Breast epithelium (tissue), 4 donors: ENCODE results near the gene SAP130. TPM values are rescaled to one million over a fixed set of nuclear protein-coding genes. Genes with fewer than 3 reads are reported as not detected.

Experiments
- DNase-seq, 2 donors: peaks; one replicate each; pipeline ENCODE4 v3.0.0-alpha.2; 2019; ENCODE audit warnings: low spot score in 2 of 2
- H3K27ac ChIP-seq, 2 donors: fragments of 200-600 bp; sonication (generic) in 1 of 2; one replicate each; pipeline ENCODE4 v1.5.1; 2016 to 2019; ENCODE audit warnings: mild to moderate bottlenecking in 1 of 2
- H3K27me3 ChIP-seq, 2 donors: fragments of 200-600 bp; sonication (generic) in 1 of 2; one replicate each; pipeline versions ENCODE4 v1.5.1 to v1.6.0; 2017 to 2019; ENCODE audit warnings: control low read depth in 1 of 2, mild to moderate bottlenecking in 1 of 2
- H3K36me3 ChIP-seq: fragments of 200-600 bp; one replicate; pipeline ENCODE4 v1.5.1; 2019
- H3K4me1 ChIP-seq, 2 donors: fragments of 200-600 bp; sonication (generic); one replicate each; pipeline ENCODE4 v1.5.1; 2016 to 2019; ENCODE audit warnings: control low read depth in 1 of 2
- H3K4me3 ChIP-seq, 3 donors: fragments of 200-600 bp; sonication (generic); 1 replicate in 2 of 3; 2 replicates in 1 of 3; pipeline ENCODE4 v1.5.1; 2016 to 2019; ENCODE audit warnings: mild to moderate bottlenecking in 3 of 3, moderate library complexity in 2 of 3
- H3K9me3 ChIP-seq, 2 donors: fragments of 200-600 bp; sonication (generic) in 1 of 2; one replicate each; pipeline ENCODE4 v1.5.1; 2016 to 2019; ENCODE audit warnings: control low read depth in 1 of 2
- POLR2A ChIP-seq: fragments of 450-650 bp; IDR thresholded peaks from one replicate; pipeline ENCODE4 v1.6.1; 2016; ENCODE audit warnings: antibody characterized with exemption, mild to moderate bottlenecking, moderate library complexity
- POLR2AphosphoS5 ChIP-seq, 3 donors: sonication (generic); formaldehyde crosslinking; IDR thresholded peaks; one replicate each; pipeline ENCODE4 v1.6.1; 2017; ENCODE audit warnings: antibody characterized with exemption in 3 of 3
- intact Hi-C: fragments of 100-400 bp; cut with DNase I; formaldehyde crosslinking; loops from one replicate; pipeline ENCODE4 v1.15.1; 2023; ENCODE audit warnings: low total_unique reads
- total RNA-seq, 3 donors: library from RNA; depleted of rRNA; stranded (reverse); fragments of >200 nt; gene quantifications; one replicate each; pipeline ENCODE4 v1.1.0, GENCODE V29; 2016
- TF ChIP-seq, protein P1 (sequence below), 3 donors: fragments of 450-650 bp; IDR thresholded peaks; one replicate each; pipeline ENCODE4 v1.5.1; 2016 to 2017; ENCODE audit warnings: antibody characterized with exemption in 3 of 3, mild to moderate bottlenecking in 3 of 3, moderate library complexity in 3 of 3

Gene SAP130
- 10 to 100 TPM in 1 of 3 donors, 1 to 10 TPM in 2; 7.5 to 10.4 (median 8.5) TPM for total RNA-seq

DNA sequence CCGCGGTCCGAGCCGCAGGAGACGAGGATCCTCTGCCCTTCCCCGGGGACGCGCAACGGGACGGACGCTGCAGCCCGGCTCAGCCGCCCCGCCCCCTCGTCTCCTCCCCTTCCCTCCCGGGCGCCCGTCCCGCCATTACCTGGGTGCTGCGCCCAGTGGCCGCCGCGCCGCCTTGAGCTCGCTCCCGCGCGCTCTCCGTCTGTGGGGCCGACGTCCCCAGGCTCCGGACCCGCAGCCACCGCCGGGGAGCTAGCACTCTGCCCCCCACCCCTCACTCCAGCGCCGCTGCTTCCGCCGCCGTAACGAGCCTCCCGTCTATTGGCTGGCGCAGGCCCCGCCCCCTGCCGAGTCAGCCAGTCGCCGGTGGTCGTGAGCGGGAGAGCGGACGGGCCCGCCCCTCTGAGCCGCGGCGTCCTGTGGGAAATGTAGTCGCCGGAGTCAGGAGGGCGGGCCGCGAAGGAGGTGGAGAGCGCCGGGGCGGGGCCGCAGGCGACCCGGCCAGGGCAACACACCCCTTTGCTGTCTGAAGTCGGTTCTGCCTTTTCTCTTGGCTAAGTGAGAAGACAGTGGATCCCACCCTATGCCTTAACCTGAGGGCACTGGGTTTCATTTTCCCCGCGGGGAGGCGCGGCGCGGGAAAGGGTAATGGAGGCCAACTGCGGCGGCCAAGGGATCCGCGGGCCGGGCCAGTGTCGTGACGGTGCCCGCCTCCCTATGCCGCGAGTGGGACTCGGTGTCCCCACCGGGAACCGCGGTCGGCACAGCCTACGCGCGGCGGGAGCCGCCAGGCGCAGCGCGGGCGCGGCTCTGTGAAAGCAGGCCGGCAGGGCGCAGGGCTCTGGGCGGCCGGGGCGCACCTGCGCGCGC, at the start of gene SAP130:
Gene SAP130, minus strand, starts transcription at position 259 of the 867 bp plus-strand sequence. CDS start 1,767 bp downstream, outside the sequence.
- Histone ChIP-seq H3K36me3 (no peaks in the 10 kb centered on the region), H3K4me3 (peak within 1 kb of the TSS; percentile 84 to 100 (median 99)), H3K9me3 (no peaks in the 10 kb centered on the region), H3K27me3 (no peaks in the 10 kb centered on the region), H3K4me1 (no peaks in the 10 kb centered on the region), H3K27ac (peak within 1 kb of the TSS; percentile 92 to 98)
- TF ChIP-seq POLR2AphosphoS5 (IDR thresholded peaks at IDR 0.05) (peak; percentile 50 to 57 (median 54)), POLR2A (peak; percentile 44)
- TF ChIP-seq, protein P1, sequence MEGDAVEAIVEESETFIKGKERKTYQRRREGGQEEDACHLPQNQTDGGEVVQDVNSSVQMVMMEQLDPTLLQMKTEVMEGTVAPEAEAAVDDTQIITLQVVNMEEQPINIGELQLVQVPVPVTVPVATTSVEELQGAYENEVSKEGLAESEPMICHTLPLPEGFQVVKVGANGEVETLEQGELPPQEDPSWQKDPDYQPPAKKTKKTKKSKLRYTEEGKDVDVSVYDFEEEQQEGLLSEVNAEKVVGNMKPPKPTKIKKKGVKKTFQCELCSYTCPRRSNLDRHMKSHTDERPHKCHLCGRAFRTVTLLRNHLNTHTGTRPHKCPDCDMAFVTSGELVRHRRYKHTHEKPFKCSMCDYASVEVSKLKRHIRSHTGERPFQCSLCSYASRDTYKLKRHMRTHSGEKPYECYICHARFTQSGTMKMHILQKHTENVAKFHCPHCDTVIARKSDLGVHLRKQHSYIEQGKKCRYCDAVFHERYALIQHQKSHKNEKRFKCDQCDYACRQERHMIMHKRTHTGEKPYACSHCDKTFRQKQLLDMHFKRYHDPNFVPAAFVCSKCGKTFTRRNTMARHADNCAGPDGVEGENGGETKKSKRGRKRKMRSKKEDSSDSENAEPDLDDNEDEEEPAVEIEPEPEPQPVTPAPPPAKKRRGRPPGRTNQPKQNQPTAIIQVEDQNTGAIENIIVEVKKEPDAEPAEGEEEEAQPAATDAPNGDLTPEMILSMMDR (IDR thresholded peaks at IDR 0.05): no peak
- peak; percentile 98 for DNase-seq
- intact Hi-C loops: no loop called here

GRCh38 chr2:128076461-128077106, 48.7 kb upstream of the SAP130 start:
- Histone ChIP-seq H3K9me3 (no peaks in the 10 kb centered on the region), H3K27ac (no peak overlapping the region), H3K27me3 (no peaks in the 10 kb centered on the region), H3K4me3 (no peak overlapping the region), H3K36me3 (no peaks in the 10 kb centered on the region), H3K4me1 (no peaks in the 10 kb centered on the region)
- intact Hi-C loops: no loop called here
- TF ChIP-seq POLR2AphosphoS5 (IDR thresholded peaks at IDR 0.05) (no peak), POLR2A (no peak)
- TF ChIP-seq, protein P1 (IDR thresholded peaks at IDR 0.05): no peak
- no peak for DNase-seq

GRCh38 chr2:128073278-128073677, 45.4 kb upstream of the SAP130 start:
- intact Hi-C loops: no loop called here
- Histone ChIP-seq H3K4me1 (no peaks in the 10 kb centered on the region), H3K27me3 (no peaks in the 10 kb centered on the region), H3K4me3 (no peak overlapping the region), H3K9me3 (no peaks in the 10 kb centered on the region), H3K27ac (no peak overlapping the region), H3K36me3 (no peaks in the 10 kb centered on the region)
- no peak for DNase-seq
- TF ChIP-seq POLR2A (no peak), POLR2AphosphoS5 (IDR thresholded peaks at IDR 0.05) (no peak)
- TF ChIP-seq, protein P1 (IDR thresholded peaks at IDR 0.05): no peak

- intact Hi-C loops: no loop called here
- H3K4me3 ChIP-seq: no peak overlapping the region
- no peaks in the 10 kb centered on the region for H3K9me3 ChIP-seq
- no peaks in the 10 kb centered on the region for H3K36me3 ChIP-seq
- H3K27ac ChIP-seq: no peak overlapping the region
- H3K4me1 ChIP-seq: no peaks in the 10 kb centered on the region
- no peak for DNase-seq
- no peaks in the 10 kb centered on the region for H3K27me3 ChIP-seq
- TF ChIP-seq POLR2AphosphoS5 (IDR thresholded peaks at IDR 0.05): no peak
Observed at GRCh38 chr2:128069769-128070168, 41.9 kb upstream of the SAP130 start.

DNA sequence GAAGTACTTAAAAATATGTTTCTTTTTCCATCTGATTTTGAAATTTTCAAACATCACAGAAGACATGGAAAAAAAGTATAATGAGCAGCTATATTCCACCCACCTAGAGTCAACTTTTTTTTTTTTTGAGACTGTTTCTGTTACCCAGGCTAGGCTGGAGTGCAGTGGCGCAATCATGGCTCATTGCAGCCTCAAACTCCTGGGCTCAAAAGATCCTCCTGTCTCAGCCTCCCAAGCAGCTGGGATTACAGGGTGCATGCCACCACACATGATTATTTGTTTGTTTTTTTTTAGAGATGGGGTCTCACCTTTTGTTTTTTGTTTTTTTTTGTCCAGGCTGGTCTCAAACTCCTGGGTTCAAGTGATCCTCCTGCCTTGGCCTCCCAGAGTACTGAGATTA, 36.5 kb upstream of the SAP130 start:
- no peak overlapping the region for H3K27ac ChIP-seq
- no peak overlapping the region for H3K4me3 ChIP-seq
- H3K4me1 ChIP-seq: no peaks in the 10 kb centered on the region
- no peaks in the 10 kb centered on the region for H3K36me3 ChIP-seq
- intact Hi-C loops: no loop called here
- H3K9me3 ChIP-seq: no peaks in the 10 kb centered on the region
- H3K27me3 ChIP-seq: no peaks in the 10 kb centered on the region
- no peak for DNase-seq
- TF ChIP-seq POLR2A: no peak
- TF ChIP-seq POLR2AphosphoS5 (IDR thresholded peaks at IDR 0.05): no peak
- TF ChIP-seq, protein P1 (IDR thresholded peaks at IDR 0.05): no peak
